HEK293 (cell line): Measurements from ENCODE around the gene ODAD4.

Experiments used
- CTCF ChIA-PET: fragments of 350-600 bp; formaldehyde crosslinking; extraction: SDS; loops from one replicate; lab custom pipeline; 2021; ENCODE audit warnings: antibody characterized with exemption; lab: Yijun Ruan, JAX
- POLR2A ChIA-PET: fragments of 300-600 bp; formaldehyde crosslinking; extraction: SDS; loops from one replicate; lab custom pipeline; 2020; ENCODE audit warnings: antibody characterized with exemption, inconsistent platforms; lab: Yijun Ruan, JAX
- H3K27ac ChIP-seq: fragments of 200-500 bp; sonication (Bioruptor generic); 2 replicates; pipeline ENCODE4 v1.5.1; 2014; ENCODE audit warnings: low read depth, low read length, control low read depth, inconsistent platforms; ENCODE audit errors: extremely low read depth
- H3K36me3 ChIP-seq, 2 experiments: fragments of 200-500 bp in 1 of 2; sonication (Bioruptor generic) in 1 of 2; 1 replicate in 1 of 2; 2 replicates in 1 of 2; pipeline ENCODE4 v1.5.1; 2014 to 2017; ENCODE audit warnings: inconsistent platforms in 2 of 2, low read length in 2 of 2; ENCODE audit not compliant: control insufficient read depth in 2 of 2, insufficient read depth in 1 of 2
- H3K4me1 ChIP-seq: fragments of 200-500 bp; sonication (Bioruptor generic); 2 replicates; pipeline ENCODE4 v1.5.1; 2014; ENCODE audit warnings: mild to moderate bottlenecking, low read length, inconsistent platforms; ENCODE audit not compliant: control insufficient read depth, insufficient read depth
- H3K4me3 ChIP-seq: 2 replicates; pipeline ENCODE4 v1.5.1; 2011; ENCODE audit warnings: low read depth, mild to moderate bottlenecking, control low read depth, low read length, moderate library complexity
- H3K9me3 ChIP-seq: fragments of 200-500 bp; sonication (Bioruptor generic); 2 replicates; pipeline ENCODE4 v1.5.1; 2014; ENCODE audit warnings: low read depth, low read length, inconsistent platforms; ENCODE audit not compliant: control insufficient read depth, insufficient read depth
- EGR2 ChIP-seq: fragments of 450-650 bp; formaldehyde crosslinking; IDR thresholded peaks from 2 replicates; pipeline ENCODE4 v1.5.1; 2016; ENCODE audit warnings: low read depth, missing biosample characterization, missing genetic modification characterization
- FEZF1 ChIP-seq: fragments of 450-650 bp; formaldehyde crosslinking; IDR thresholded peaks from 2 replicates; pipeline ENCODE4 v1.5.1; 2016; ENCODE audit warnings: missing biosample characterization, missing genetic modification characterization
- SCRT1 ChIP-seq: fragments of 450-650 bp; formaldehyde crosslinking; IDR thresholded peaks from 2 replicates; pipeline ENCODE4 v1.5.1; 2016; ENCODE audit warnings: missing biosample characterization, missing genetic modification characterization, borderline replicate concordance
- ZBTB7A ChIP-seq: fragments of 450-650 bp; formaldehyde crosslinking; IDR thresholded peaks from 2 replicates; pipeline ENCODE4 v1.5.1; 2016; ENCODE audit warnings: low read depth, missing biosample characterization, missing genetic modification characterization
- ZNF184 ChIP-seq: fragments of 450-650 bp; IDR thresholded peaks from 2 replicates; pipeline ENCODE4 v1.5.1; 2018; ENCODE audit warnings: missing biosample characterization, mild to moderate bottlenecking, missing genetic modification characterization
- ZNF239 ChIP-seq: fragments of 450-650 bp; formaldehyde crosslinking; IDR thresholded peaks from 2 replicates; pipeline ENCODE4 v1.5.1; 2016; ENCODE audit warnings: missing biosample characterization, missing genetic modification characterization
- ZNF335 ChIP-seq: fragments of 450-650 bp; formaldehyde crosslinking; conservative IDR thresholded peaks from 2 replicates; pipeline ENCODE4 v1.5.1; 2016; ENCODE audit warnings: missing biosample characterization, missing genetic modification characterization
- ZNF48 ChIP-seq: fragments of 450-650 bp; formaldehyde crosslinking; IDR thresholded peaks from 2 replicates; pipeline ENCODE4 v1.5.1; 2016; ENCODE audit warnings: missing biosample characterization, missing genetic modification characterization
- ZNF549 ChIP-seq: fragments of 450-650 bp; IDR thresholded peaks from 2 replicates; pipeline ENCODE4 v1.5.1; 2018; ENCODE audit warnings: missing biosample characterization, missing genetic modification characterization, mild to moderate bottlenecking, inconsistent platforms, moderate library complexity
- ZNF707 ChIP-seq: fragments of 450-650 bp; formaldehyde crosslinking; IDR thresholded peaks from 2 replicates; pipeline ENCODE4 v1.5.1; 2016; ENCODE audit warnings: missing biosample characterization, missing genetic modification characterization
- ZNF792 ChIP-seq: fragments of 450-650 bp; formaldehyde crosslinking; IDR thresholded peaks from 2 replicates; pipeline ENCODE4 v1.5.1; 2016; ENCODE audit warnings: missing biosample characterization, missing genetic modification characterization
- ZNF837 ChIP-seq: fragments of 450-650 bp; formaldehyde crosslinking; IDR thresholded peaks from 2 replicates; pipeline ENCODE4 v1.5.1; 2016; ENCODE audit warnings: missing biosample characterization, missing genetic modification characterization
- TF ChIP-seq, protein P1 (sequence below): fragments of 450-650 bp; formaldehyde crosslinking; IDR thresholded peaks from 2 replicates; pipeline ENCODE4 v1.5.1; 2016; ENCODE audit warnings: missing biosample characterization, missing genetic modification characterization
- TF ChIP-seq, protein P2 (sequence below): fragments of 450-650 bp; formaldehyde crosslinking; IDR thresholded peaks from 2 replicates; pipeline ENCODE4 v1.5.1; 2016; ENCODE audit warnings: missing biosample characterization, missing genetic modification characterization
- TF ChIP-seq, protein P3 (sequence below): fragments of 450-650 bp; formaldehyde crosslinking; IDR thresholded peaks from 2 replicates; pipeline ENCODE4 v1.5.1; 2016; ENCODE audit warnings: missing biosample characterization, missing genetic modification characterization
- TF ChIP-seq, protein P4 (sequence below): fragments of 450-650 bp; formaldehyde crosslinking; conservative IDR thresholded peaks from 2 replicates; pipeline ENCODE4 v1.5.1; 2016; ENCODE audit warnings: low read depth, missing biosample characterization, missing genetic modification characterization

The ODAD4 gene

DNA sequence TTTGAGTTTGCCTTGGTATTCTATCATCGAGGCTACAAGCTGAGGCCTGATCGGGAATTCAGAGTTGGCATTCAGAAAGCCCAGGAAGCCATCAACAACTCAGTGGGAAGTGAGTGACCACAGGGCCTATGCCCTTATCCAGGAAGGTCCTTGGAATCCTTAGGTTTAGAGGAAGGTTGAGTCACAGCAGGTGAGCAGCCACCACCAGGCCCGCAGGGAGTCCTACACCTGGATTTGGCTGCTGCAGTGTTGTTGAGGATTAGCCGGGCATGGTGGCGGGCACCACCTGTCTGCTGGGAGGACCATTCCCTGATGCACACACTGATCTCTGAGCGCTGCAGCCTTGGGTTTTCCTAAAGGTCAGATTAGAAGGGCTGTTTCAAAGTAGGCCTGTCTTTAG, 5.2 kb downstream of the ODAD4 start (continued):
- TF ChIP-seq EGR2 (tag by site-specific recombination) (no peak), ZNF48 (tag by site-specific recombination) (no peak), ZBTB7A (tag by site-specific recombination) (no peak)

DNA sequence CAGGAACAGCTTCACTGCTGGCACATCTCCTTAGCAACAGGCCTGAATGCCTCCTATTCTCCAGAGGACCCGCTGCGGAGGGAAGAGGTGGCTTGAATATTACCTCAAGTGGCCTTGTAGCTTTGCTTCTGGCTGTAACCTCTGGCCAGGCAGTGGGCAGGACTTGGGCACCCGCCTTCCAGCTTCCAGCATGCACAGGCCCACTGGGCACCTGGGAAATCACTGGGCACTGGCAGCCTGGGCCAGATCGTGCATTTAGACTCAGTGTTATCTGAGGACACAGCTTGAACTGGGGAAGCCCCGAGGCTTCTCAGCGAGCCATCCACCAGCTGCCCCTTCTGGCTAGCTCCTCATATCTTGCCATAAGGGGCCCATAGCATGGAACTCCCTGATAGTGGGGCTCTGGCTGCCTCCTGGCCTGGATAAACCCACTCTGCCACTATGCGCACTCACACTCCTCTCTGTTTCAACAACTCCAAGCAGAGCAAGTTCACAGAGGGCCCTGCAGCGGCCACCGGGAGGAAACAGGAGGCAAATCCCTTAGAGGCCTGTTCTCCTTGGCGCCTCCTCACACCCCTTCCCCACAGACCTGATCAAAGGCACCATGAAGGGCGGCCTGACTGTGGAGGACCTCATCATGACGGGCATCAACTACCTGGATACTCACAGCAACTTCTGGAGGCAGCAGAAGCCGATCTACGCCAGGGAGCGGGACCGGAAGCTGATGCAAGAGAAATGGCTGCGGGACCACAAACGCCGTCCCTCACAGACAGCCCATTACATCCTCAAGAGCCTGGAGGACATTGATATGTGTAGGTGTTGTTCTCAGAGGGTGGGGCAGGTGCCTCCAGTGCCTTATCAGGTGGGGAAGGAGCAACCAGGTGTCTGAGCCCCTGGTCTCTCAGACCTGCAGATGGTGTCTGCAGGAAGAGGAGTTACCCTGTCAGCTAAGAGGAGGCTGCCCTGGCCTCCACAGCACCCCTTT, 7.8 kb downstream of the ODAD4 start:
- ChIA-PET POLR2A (interaction anchor here (0.6 to 2.9 kb wide), 2 partner anchors 8 to 20 kb away, joined by 3 to 13 read pairs; partner anchors contain the start of genes ACLY and ODAD4), CTCF (interaction anchor here (0.6 to 1.2 kb wide), 7 partner anchors 16 to 798 kb away, joined by 3 to 6 read pairs (median 4); partner anchors contain the start of gene JUP)
- H3K27ac ChIP-seq, result no peak overlapping the region
- H3K36me3 ChIP-seq, result peaks cover 0 to 30% of the 10 kb centered on the region in 2 experiments; a peak in 1 of 3 replicates
- H3K4me1 ChIP-seq, result no peaks in the 10 kb centered on the region
- H3K4me3 ChIP-seq, result no peak overlapping the region
- H3K9me3 ChIP-seq, result no peaks in the 10 kb centered on the region
- TF ChIP-seq ZNF335 (tag by site-specific recombination) (no peak), SCRT1 (no peak), ZNF792 (tag by site-specific recombination) (no peak), ZNF239 (tag by site-specific recombination) (no peak), ZNF184 (tag by site-specific recombination) (no peak), FEZF1 (tag by site-specific recombination) (no peak), ZNF707 (tag by site-specific recombination) (no peak), ZNF837 (tag by site-specific recombination) (no peak), ZNF549 (tag by site-specific recombination) (no peak)
- TF ChIP-seq, protein P1, sequence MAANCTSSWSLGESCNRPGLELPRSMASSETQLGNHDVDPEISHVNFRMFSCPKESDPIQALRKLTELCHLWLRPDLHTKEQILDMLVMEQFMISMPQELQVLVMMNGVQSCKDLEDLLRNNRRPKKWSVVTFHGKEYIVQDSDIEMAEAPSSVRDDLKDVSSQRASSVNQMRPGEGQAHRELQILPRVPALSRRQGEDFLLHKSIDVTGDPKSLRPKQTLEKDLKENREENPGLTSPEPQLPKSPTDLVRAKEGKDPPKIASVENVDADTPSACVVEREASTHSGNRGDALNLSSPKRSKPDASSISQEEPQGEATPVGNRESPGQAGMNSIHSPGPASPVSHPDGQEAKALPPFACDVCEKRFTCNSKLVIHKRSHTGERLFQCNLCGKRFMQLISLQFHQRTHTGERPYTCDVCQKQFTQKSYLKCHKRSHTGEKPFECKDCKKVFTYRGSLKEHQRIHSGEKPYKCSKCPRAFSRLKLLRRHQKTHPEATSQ (tag by site-specific recombination), result no peak
- TF ChIP-seq, protein P2, sequence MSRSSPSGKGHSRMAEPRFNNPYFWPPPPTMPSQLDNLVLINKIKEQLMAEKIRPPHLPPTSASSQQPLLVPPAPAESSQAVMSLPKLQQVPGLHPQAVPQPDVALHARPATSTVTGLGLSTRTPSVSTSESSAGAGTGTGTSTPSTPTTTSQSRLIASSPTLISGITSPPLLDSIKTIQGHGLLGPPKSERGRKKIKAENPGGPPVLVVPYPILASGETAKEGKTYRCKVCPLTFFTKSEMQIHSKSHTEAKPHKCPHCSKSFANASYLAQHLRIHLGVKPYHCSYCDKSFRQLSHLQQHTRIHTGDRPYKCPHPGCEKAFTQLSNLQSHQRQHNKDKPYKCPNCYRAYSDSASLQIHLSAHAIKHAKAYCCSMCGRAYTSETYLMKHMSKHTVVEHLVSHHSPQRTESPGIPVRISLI, result no peak
- TF ChIP-seq, protein P3, sequence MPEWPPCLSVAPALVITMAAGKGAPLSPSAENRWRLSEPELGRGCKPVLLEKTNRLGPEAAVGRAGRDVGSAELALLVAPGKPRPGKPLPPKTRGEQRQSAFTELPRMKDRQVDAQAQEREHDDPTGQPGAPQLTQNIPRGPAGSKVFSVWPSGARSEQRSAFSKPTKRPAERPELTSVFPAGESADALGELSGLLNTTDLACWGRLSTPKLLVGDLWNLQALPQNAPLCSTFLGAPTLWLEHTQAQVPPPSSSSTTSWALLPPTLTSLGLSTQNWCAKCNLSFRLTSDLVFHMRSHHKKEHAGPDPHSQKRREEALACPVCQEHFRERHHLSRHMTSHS, result no peak
- TF ChIP-seq, protein P4, sequence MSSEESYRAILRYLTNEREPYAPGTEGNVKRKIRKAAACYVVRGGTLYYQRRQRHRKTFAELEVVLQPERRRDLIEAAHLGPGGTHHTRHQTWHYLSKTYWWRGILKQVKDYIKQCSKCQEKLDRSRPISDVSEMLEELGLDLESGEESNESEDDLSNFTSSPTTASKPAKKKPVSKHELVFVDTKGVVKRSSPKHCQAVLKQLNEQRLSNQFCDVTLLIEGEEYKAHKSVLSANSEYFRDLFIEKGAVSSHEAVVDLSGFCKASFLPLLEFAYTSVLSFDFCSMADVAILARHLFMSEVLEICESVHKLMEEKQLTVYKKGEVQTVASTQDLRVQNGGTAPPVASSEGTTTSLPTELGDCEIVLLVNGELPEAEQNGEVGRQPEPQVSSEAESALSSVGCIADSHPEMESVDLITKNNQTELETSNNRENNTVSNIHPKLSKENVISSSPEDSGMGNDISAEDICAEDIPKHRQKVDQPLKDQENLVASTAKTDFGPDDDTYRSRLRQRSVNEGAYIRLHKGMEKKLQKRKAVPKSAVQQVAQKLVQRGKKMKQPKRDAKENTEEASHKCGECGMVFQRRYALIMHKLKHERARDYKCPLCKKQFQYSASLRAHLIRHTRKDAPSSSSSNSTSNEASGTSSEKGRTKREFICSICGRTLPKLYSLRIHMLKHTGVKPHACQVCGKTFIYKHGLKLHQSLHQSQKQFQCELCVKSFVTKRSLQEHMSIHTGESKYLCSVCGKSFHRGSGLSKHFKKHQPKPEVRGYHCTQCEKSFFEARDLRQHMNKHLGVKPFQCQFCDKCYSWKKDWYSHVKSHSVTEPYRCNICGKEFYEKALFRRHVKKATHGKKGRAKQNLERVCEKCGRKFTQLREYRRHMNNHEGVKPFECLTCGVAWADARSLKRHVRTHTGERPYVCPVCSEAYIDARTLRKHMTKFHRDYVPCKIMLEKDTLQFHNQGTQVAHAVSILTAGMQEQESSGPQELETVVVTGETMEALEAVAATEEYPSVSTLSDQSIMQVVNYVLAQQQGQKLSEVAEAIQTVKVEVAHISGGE (tag by site-specific recombination), result no peak
